Gastroesophageal sphincter (tissue), 4 donors: ENCODE measurements around the gene SLC29A2. TPM values are rescaled to one million over a fixed set of nuclear protein-coding genes. Genes with fewer than 3 reads are reported as not detected.

Source experiments
- ATAC-seq: fragments of 150-250 bp; one replicate; pipeline ENCODE4 v1.9.1; 2016; ENCODE audit warnings: mild to moderate bottlenecking, moderate library complexity
- H3K27ac ChIP-seq, 4 donors: fragments of 200-600 bp; sonication (generic) in 3 of 4; 1 replicate in 3 of 4; 2 replicates in 1 of 4; pipeline ENCODE4 v1.5.1; 2016 to 2019
- H3K27me3 ChIP-seq: fragments of 200-600 bp; sonication (generic); one replicate; pipeline ENCODE4 v1.5.1; 2019
- H3K36me3 ChIP-seq, 2 donors: fragments of 200-600 bp; sonication (generic); one replicate each; pipeline ENCODE4 v1.5.1; 2019; ENCODE audit warnings: control low read depth in 1 of 2
- H3K4me1 ChIP-seq, 3 donors: fragments of 200-600 bp; sonication (generic); 1 replicate in 2 of 3; 2 replicates in 1 of 3; pipeline ENCODE4 v1.5.1; 2016 to 2019; ENCODE audit warnings: control low read depth in 2 of 3
- H3K4me3 ChIP-seq, 2 donors: fragments of 200-600 bp; sonication (generic); one replicate each; pipeline ENCODE4 v1.5.1; 2019; ENCODE audit warnings: mild to moderate bottlenecking in 1 of 2, moderate library complexity in 1 of 2
- H3K9me3 ChIP-seq, 3 donors: fragments of 200-600 bp; sonication (generic); one replicate each; pipeline ENCODE4 v1.5.1; 2017 to 2019; ENCODE audit warnings: control low read depth in 2 of 3
- EP300 ChIP-seq: sonication (generic); formaldehyde crosslinking; IDR thresholded peaks from one replicate; pipeline ENCODE4 v1.6.1; 2017; ENCODE audit warnings: antibody characterized with exemption, mild to moderate bottlenecking
- POLR2A ChIP-seq, 2 donors: fragments of 450-650 bp; IDR thresholded peaks; one replicate each; pipeline ENCODE4 v1.6.1; 2017; ENCODE audit warnings: antibody characterized with exemption in 2 of 2, mild to moderate bottlenecking in 2 of 2, moderate library complexity in 1 of 2
- POLR2AphosphoS5 ChIP-seq: sonication (generic); formaldehyde crosslinking; IDR thresholded peaks from one replicate; pipeline ENCODE4 v1.6.1; 2017; ENCODE audit warnings: antibody characterized with exemption
- WGBS, 2 donors: methylation state at CpG; one replicate each; pipeline ENCODE4 v1.1.5; 2018; ENCODE audit warnings: low coverage in 1 of 2; 5-methylcytosine and 5-hydroxymethylcytosine counted together
- total RNA-seq, 4 donors: library from RNA; depleted of rRNA; stranded (reverse); fragments of >200 nt; gene quantifications; one replicate each; pipeline ENCODE4 v1.1.0, GENCODE V29; 2016
- TF ChIP-seq, protein P1 (sequence below), 4 experiments: fragments of 200-600 bp in 2 of 4; fragments of 450-650 bp in 2 of 4; sonication (generic) in 1 of 4; IDR thresholded peaks; one replicate each; pipeline ENCODE4 v1.5.1; 2017 to 2019; ENCODE audit warnings: antibody characterized with exemption in 4 of 4, mild to moderate bottlenecking in 2 of 4, moderate library complexity in 2 of 4

Gene SLC29A2
- total RNA-seq, 4 donors from 2014 or later = 0.27 to 3.2 (median 1.2) TPM

DNA sequence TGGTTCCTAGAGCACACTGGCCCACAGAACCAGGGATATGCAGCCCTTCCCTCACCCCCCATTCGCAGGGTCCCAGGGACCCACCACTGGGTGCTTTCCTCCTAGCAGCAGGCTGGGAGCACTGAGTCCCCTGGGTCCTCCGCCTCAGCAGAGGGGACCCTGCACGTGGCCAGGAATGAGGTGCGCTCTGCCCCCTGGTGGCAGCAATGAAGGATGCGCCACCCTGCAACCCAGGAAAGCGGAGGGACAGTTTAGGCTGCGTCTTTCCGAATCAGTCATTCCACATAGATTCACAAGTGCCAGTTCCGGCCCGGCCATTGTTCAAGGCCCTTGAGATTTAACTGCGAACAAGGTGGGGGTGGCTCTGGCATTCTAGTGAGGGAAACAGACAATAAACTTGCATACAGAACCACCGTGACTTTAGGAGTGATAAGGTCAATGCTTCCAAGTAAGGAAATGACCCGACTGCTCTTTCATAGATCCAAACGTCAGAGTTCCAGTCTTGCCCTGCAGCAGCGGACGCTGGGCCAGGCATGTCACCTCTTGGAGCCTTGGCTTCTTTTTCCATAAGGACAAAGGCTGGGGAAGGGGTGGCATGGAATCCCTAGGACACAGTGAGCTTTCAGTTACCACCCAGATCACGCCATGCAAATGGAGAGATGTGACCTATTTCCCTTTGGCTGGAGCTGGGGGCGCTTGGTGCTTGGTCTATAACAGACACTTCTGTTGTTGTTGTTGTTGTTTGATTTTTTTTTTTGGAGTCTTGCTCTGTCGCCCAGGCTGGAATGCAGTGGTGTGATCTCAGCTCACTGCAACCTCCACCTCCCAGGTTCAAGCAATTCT is 43.0 kb downstream of the SLC29A2 start:
- Histone ChIP-seq H3K27me3 (no peaks in the 10 kb centered on the region), H3K36me3 (peaks cover 0 to 21% of the 10 kb centered on the region in 2 donors), H3K9me3 (no peaks in the 10 kb centered on the region), H3K4me1 (peaks cover 0 to 34% (median 30%) of the 10 kb centered on the region in 3 donors), H3K27ac (peak overlapping the region in 3 of 4 donors; percentile 65 to 84 (median 83)), H3K4me3 (no peak overlapping the region)
- 7 to 11% methylated on average over 10 to 11 of the region's 19 CpGs for WGBS, 2 donors
- TF ChIP-seq POLR2AphosphoS5 (peak; percentile 54), POLR2A (IDR thresholded peaks at IDR 0.05) (no peak)
- TF ChIP-seq, protein P1, sequence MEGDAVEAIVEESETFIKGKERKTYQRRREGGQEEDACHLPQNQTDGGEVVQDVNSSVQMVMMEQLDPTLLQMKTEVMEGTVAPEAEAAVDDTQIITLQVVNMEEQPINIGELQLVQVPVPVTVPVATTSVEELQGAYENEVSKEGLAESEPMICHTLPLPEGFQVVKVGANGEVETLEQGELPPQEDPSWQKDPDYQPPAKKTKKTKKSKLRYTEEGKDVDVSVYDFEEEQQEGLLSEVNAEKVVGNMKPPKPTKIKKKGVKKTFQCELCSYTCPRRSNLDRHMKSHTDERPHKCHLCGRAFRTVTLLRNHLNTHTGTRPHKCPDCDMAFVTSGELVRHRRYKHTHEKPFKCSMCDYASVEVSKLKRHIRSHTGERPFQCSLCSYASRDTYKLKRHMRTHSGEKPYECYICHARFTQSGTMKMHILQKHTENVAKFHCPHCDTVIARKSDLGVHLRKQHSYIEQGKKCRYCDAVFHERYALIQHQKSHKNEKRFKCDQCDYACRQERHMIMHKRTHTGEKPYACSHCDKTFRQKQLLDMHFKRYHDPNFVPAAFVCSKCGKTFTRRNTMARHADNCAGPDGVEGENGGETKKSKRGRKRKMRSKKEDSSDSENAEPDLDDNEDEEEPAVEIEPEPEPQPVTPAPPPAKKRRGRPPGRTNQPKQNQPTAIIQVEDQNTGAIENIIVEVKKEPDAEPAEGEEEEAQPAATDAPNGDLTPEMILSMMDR (IDR thresholded peaks at IDR 0.05) = peak in 3 of 4 experiments; percentile 96 to 98 (median 98)
- ATAC-seq = peak; percentile 75

GRCh38 chr11:66328031-66328301 is 43.6 kb downstream of the SLC29A2 start:
- Histone ChIP-seq H3K9me3 (no peaks in the 10 kb centered on the region), H3K4me3 (no peak overlapping the region), H3K4me1 (peaks cover 0 to 34% (median 30%) of the 10 kb centered on the region in 3 donors), H3K27me3 (no peaks in the 10 kb centered on the region), H3K27ac (peak overlapping the region in 3 of 4 donors; percentile 65 to 84 (median 83)), H3K36me3 (peaks cover 0 to 16% of the 10 kb centered on the region in 2 donors)
- WGBS, 2 donors = no CpG with 5 or more reads among the region's 3 CpGs
- TF ChIP-seq EP300 = no peak
- no peak for TF ChIP-seq POLR2AphosphoS5
- no peak for TF ChIP-seq POLR2A (IDR thresholded peaks at IDR 0.05)
- TF ChIP-seq, protein P1 (IDR thresholded peaks at IDR 0.05) = no peak
- peak; percentile 15 for ATAC-seq

DNA sequence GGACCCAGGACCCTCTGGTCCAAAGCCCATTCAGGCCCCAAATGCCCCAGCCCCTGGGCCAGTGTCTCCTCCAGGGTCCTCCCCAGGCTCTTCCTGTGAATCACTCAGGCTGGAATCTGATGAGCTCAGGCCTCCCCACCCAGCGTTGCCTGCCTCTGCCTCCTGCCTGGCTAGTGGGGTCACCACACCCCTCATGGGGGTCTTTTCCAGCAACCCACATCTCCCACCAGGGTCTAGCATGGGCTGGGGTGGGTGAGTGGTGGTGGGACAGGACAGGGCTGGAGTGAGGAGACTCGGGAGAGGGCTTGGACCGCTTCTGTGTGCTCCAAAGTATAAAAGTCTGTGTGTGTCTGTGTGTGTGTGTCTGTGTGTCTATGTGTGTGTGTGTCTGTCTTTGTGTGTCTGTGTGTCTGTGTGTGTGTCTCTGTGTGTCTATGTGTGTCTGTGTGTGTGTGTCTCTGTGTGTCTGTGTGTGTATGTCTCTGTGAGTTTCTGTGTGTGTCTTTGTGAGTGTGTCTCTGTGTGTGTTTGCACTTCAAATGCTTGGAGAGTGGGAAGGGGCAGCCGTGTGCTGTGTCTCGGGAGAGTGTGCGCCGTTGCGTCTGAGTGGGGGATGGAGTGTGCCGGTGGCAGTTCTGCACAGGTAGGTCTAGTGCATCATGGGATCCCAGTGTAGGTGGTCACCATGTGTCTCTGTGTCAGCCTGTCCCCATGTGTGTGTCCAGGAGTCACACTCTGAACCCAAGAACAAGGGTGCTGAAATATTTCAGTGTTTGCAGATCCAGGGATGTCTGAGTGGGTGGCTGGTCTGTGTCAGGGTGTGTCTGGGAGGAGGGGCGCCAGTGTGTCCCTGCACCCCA is 44.2 kb downstream of the SLC29A2 start:
- no peaks in the 10 kb centered on the region for H3K27me3 ChIP-seq
- peaks cover 0 to 10% of the 10 kb centered on the region in 2 donors for H3K36me3 ChIP-seq
- WGBS, 2 donors = 46% methylated on average over 3 of the region's 10 CpGs; no CpG with 5 or more reads in 1 of the 2 donors
- H3K4me1 ChIP-seq = peaks cover 0 to 34% (median 30%) of the 10 kb centered on the region in 3 donors
- TF ChIP-seq, protein P1 (IDR thresholded peaks at IDR 0.05) = peak in 1 of 4 experiments; percentile 7
- no peak for TF ChIP-seq EP300
- H3K4me3 ChIP-seq = no peak overlapping the region
- peak; percentile 20 for ATAC-seq
- no peaks in the 10 kb centered on the region for H3K9me3 ChIP-seq
- peak overlapping the region in 3 of 4 donors; percentile 65 to 84 (median 83) for H3K27ac ChIP-seq

GRCh38 chr11:66326261-66327111 is 45.1 kb downstream of the SLC29A2 start:
- no peaks in the 10 kb centered on the region for H3K9me3 ChIP-seq
- WGBS, 2 donors = no CpG with 5 or more reads among the region's 21 CpGs
- no peak overlapping the region for H3K4me3 ChIP-seq
- no peaks in the 10 kb centered on the region for H3K27me3 ChIP-seq
- ATAC-seq = peak; percentile 59
- H3K27ac ChIP-seq = peak overlapping the region in 3 of 4 donors; percentile 65 to 84 (median 83)
- peaks cover 0 to under 1% of the 10 kb centered on the region in 2 donors for H3K36me3 ChIP-seq
- peaks cover 0 to 43% (median 30%) of the 10 kb centered on the region in 3 donors for H3K4me1 ChIP-seq
- TF ChIP-seq POLR2AphosphoS5 (no peak), POLR2A (IDR thresholded peaks at IDR 0.05) (no peak)
